ENCODE results near the gene MXRA5.
"Not testable (repeated sequence)": the region's sequence is repeated elsewhere in the genome, so short reads cannot be mapped to it uniquely, and the experiment has no call there.

The MXRA5 gene

GRCh38 chrX:3351276-3351675 is 4.8 kb upstream of the MXRA5 start:
- no peaks in the 10 kb centered on the region for H3K36me3 Mint-ChIP-seq
- no peak overlapping the region for H3K27ac Mint-ChIP-seq
- peaks cover 10% of the 10 kb centered on the region for H3K9me3 Mint-ChIP-seq
- no peak overlapping the region for H3K4me3 Mint-ChIP-seq
- no peaks in the 10 kb centered on the region for H3K27me3 Mint-ChIP-seq
- no peaks in the 10 kb centered on the region for H3K4me1 Mint-ChIP-seq
- no peak for ATAC-seq

- H3K27ac Mint-ChIP-seq, result no peak overlapping the region
- H3K4me1 Mint-ChIP-seq, result no peaks in the 10 kb centered on the region
- no peaks in the 10 kb centered on the region for H3K36me3 Mint-ChIP-seq
- no peak for ATAC-seq
- no peak overlapping the region for H3K4me3 Mint-ChIP-seq
- H3K9me3 Mint-ChIP-seq, result peaks cover 7% of the 10 kb centered on the region
- H3K27me3 Mint-ChIP-seq, result peaks cover 13% of the 10 kb centered on the region
Observed at GRCh38 chrX:3348191-3348590, 1.7 kb upstream of the MXRA5 start.

DNA sequence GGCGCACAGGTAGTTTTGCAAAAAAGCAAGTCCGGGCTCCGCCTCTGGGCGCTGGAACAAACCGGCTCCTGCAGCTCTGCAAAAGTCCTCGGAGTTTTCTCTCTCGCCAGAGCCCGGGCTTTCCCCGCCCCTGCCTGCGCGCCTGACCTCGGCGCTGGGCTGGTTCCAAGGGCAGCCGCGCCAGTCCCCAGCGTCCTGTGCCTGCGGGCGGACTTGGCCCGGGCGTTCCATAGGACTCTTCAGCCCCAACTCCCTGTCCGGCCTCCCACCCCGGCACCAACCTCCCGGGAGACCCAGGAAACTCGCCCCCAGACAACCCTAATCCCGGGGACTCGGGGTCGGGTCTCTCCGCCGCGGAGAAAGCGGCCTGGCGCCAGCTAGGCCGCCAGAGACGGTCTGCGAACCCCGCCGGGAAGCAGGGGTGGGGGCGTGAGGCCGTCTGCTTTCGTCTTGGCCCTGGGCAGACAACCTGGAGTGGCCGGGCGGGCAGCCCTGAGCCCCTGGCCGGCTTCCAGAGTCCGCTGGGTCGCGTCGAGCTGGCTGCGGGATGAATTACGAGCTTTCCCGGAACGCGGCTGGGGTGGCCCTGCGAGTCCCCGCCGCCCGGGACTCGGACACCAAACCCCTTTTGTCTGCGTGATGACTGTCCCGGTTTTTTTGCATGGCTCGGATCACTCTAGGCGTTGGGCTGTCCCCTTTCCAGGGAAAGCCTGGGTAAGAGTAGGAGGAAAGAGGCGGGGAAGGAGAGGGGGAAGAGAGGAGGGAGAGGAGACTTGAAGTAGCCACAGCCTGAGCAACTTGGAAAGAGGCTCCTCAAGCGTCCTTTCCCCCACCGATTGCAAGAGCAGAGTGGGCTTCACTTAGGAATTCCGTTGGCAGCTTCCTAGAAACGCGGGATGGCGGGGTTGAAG is 916 bp downstream of the MXRA5 start:
- no peak for ATAC-seq
- Mint-ChIP-seq H3K4me1 (no peaks in the 10 kb centered on the region), H3K27me3 (peaks cover 13% of the 10 kb centered on the region), H3K4me3 (no peak overlapping the region), H3K27ac (no peak overlapping the region), H3K9me3 (peaks cover 7% of the 10 kb centered on the region), H3K36me3 (no peaks in the 10 kb centered on the region)

GRCh38 chrX:3343569-3343968 is 2.9 kb downstream of the MXRA5 start:
- not testable (repeated sequence) for H3K27ac Mint-ChIP-seq, H3K4me3 Mint-ChIP-seq, ATAC-seq, H3K4me1 Mint-ChIP-seq, H3K36me3 Mint-ChIP-seq, H3K9me3 Mint-ChIP-seq
- H3K27me3 Mint-ChIP-seq, result peaks cover 13% of the 10 kb centered on the region

DNA sequence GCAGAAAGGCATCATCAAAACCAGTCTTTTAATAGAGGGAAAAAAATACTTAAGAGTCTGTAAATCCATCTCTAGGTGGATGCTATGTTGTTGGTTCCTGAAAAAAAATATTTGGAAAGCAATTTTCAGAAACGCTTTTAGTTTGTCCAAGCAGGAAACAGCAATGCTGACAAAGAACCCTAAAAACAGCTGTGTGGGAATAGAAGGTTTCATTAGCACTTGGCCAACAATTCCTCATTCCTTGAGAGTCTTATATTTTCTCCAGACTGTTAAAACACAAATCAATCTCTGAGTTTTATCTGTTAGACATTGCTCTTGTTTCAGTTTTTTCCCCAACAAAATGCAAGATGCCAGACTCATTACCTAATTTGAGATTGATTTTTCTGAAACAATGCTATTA is 6.4 kb downstream of the MXRA5 start:
- Mint-ChIP-seq H3K27ac (no peak overlapping the region), H3K9me3 (no peaks in the 10 kb centered on the region), H3K4me1 (no peaks in the 10 kb centered on the region), H3K36me3 (no peaks in the 10 kb centered on the region), H3K4me3 (no peak overlapping the region), H3K27me3 (peaks cover 13% of the 10 kb centered on the region)
- no peak for ATAC-seq

- Mint-ChIP-seq H3K27ac (no peak overlapping the region), H3K27me3 (no peaks in the 10 kb centered on the region), H3K4me1 (no peaks in the 10 kb centered on the region), H3K4me3 (no peak overlapping the region), H3K36me3 (no peaks in the 10 kb centered on the region), H3K9me3 (no peaks in the 10 kb centered on the region)
- no peak for ATAC-seq
Observed at GRCh38 chrX:3326681-3327080, 19.8 kb downstream of the MXRA5 start.

DNA sequence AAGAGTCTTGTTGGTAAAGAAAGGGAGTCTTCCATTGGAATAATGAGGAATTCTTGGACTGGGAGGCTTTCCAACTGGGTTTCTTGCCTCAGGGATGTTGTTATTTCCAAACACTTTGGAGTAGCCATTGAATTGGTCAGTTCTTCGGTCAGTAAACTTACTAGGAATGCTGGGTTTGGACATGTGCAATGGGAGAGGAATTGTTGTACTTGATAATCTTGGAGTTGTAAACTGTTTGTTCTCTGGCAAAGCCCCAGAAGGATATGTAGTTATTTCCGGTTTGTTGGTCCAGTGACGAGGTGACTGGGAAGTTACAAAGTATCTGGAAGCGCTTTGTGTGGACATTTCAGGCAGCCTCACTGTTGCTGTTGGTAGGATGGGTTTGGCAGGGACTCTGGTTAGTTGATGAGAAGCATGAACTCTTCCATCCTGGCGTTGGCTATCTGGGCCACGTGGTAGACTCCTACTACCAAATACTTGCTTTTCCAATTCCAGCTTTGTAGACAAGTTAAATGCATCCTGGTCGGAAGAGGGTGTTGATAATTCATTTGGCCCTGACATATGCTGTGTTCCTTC is 25.9 kb downstream of the MXRA5 start:
- Mint-ChIP-seq H3K27me3 (no peaks in the 10 kb centered on the region), H3K36me3 (no peaks in the 10 kb centered on the region), H3K9me3 (no peaks in the 10 kb centered on the region), H3K4me1 (no peaks in the 10 kb centered on the region), H3K27ac (no peak overlapping the region), H3K4me3 (no peak overlapping the region)
- no peak for ATAC-seq

DNA sequence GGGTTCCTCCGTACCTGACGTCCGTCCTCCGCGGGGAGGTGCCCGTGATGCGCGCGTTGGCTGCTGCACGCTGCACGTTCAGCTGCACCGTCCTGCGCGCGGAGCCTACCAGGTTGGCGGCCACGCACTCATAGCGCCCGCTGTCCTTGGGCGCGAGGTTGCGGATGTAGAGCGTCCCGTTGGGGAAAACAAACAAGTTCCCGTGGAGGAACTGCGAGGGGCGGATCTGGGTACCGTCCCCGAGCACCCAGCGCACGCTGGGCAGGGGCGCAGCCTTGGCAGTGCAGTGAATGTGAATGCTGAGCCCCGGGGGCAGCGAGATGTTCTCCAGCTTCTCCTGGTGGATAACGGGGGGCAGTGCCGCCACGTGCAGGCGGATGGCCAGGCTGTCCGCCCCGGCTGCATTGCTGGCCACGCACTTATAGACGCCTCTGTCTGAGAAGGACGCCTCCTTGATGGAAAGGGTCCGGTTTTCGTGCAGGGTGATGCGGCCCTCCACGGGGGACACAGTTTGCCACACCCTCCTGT is 29.2 kb downstream of the MXRA5 start:
- Mint-ChIP-seq H3K9me3 (peaks cover 3% of the 10 kb centered on the region), H3K36me3 (no peaks in the 10 kb centered on the region), H3K27me3 (no peaks in the 10 kb centered on the region), H3K4me3 (no peak overlapping the region), H3K27ac (no peak overlapping the region), H3K4me1 (no peaks in the 10 kb centered on the region)
- ATAC-seq, result no peak

- peaks cover 4% of the 10 kb centered on the region for H3K9me3 Mint-ChIP-seq
- no peak for ATAC-seq
- no peaks in the 10 kb centered on the region for H3K27me3 Mint-ChIP-seq
- H3K27ac Mint-ChIP-seq, result no peak overlapping the region
- no peaks in the 10 kb centered on the region for H3K4me1 Mint-ChIP-seq
- H3K36me3 Mint-ChIP-seq, result no peaks in the 10 kb centered on the region
- no peak overlapping the region for H3K4me3 Mint-ChIP-seq
Observed at GRCh38 chrX:3312109-3312508, 34.3 kb downstream of the MXRA5 start.

GRCh38 chrX:3307881-3308280 is 38.6 kb downstream of the MXRA5 start:
- ATAC-seq, result no peak
- Mint-ChIP-seq H3K36me3 (no peaks in the 10 kb centered on the region), H3K27ac (no peak overlapping the region), H3K9me3 (peaks cover 3% of the 10 kb centered on the region), H3K27me3 (no peaks in the 10 kb centered on the region), H3K4me3 (no peak overlapping the region), H3K4me1 (no peaks in the 10 kb centered on the region)

GRCh38 chrX:3299636-3300035 is 46.8 kb downstream of the MXRA5 start:
- Mint-ChIP-seq H3K4me1 (no peaks in the 10 kb centered on the region), H3K27me3 (no peaks in the 10 kb centered on the region), H3K27ac (no peak overlapping the region), H3K36me3 (no peaks in the 10 kb centered on the region), H3K4me3 (no peak overlapping the region), H3K9me3 (no peaks in the 10 kb centered on the region)
- ATAC-seq, result no peak

GRCh38 chrX:3295731-3296130 is 50.7 kb downstream of the MXRA5 start:
- no peaks in the 10 kb centered on the region for H3K4me1 Mint-ChIP-seq

DNA sequence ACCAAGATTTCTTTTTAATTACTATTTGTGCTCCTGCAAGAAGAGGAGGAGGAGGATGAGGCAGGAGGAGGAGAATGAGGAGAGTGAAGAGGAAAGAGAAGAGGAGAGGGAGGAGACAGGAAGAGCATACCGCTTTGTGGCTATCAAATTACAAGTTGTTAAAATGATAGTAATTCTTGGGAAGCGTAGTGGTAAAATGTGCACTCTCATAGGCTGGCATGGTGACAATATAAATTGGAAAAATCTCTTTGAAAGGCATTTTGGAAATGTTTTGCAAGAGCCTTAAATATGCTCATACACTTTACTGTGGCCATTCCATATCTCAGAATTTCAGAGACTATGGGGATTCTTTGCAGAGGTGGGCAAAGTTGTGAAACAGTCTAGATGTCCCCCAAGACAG is 53.2 kb downstream of the MXRA5 start:
- H3K4me3 Mint-ChIP-seq, result no peak overlapping the region
- H3K27me3 Mint-ChIP-seq, result no peaks in the 10 kb centered on the region
- no peak for ATAC-seq
- no peaks in the 10 kb centered on the region for H3K36me3 Mint-ChIP-seq
- H3K9me3 Mint-ChIP-seq, result peaks cover 4% of the 10 kb centered on the region
- H3K4me1 Mint-ChIP-seq, result no peaks in the 10 kb centered on the region
- no peak overlapping the region for H3K27ac Mint-ChIP-seq

More at GRCh38 chrX:3295731-3296130, 50.7 kb downstream of the MXRA5 start:
- ATAC-seq, result no peak
- Mint-ChIP-seq H3K36me3 (no peaks in the 10 kb centered on the region), H3K9me3 (peaks cover 4% of the 10 kb centered on the region), H3K4me3 (no peak overlapping the region), H3K27me3 (no peaks in the 10 kb centered on the region), H3K27ac (no peak overlapping the region)

DNA sequence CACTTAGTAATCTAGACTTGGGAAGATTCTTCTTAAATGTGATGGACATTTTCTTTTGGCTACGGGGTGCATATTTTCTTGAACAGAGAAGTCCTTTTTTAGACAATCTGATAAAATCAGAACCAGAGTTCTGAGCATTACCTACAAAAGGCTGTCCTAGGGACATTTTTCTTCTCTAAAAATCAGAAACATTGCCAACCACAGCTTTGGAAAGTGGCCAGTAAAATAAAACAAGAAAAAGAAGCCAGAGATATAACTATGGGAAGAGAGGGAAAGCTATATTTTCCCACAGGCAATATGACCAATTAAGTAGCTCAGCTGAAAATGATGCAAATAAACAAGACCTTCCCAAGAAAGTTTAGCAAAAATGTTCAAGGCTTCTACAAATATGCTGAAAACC is 55.9 kb downstream of the MXRA5 start:
- no peaks in the 10 kb centered on the region for H3K36me3 Mint-ChIP-seq
- no peaks in the 10 kb centered on the region for H3K27me3 Mint-ChIP-seq
- no peak for ATAC-seq
- no peaks in the 10 kb centered on the region for H3K4me1 Mint-ChIP-seq
- H3K27ac Mint-ChIP-seq, result no peak overlapping the region
- H3K9me3 Mint-ChIP-seq, result peaks cover 4% of the 10 kb centered on the region
- H3K4me3 Mint-ChIP-seq, result no peak overlapping the region

- Mint-ChIP-seq H3K4me1 (no peaks in the 10 kb centered on the region), H3K36me3 (no peaks in the 10 kb centered on the region), H3K27me3 (no peaks in the 10 kb centered on the region), H3K9me3 (no peaks in the 10 kb centered on the region), H3K27ac (no peak overlapping the region), H3K4me3 (no peak overlapping the region)
- no peak for ATAC-seq
Observed at GRCh38 chrX:3286196-3286945, 60.1 kb downstream of the MXRA5 start.

All from stimulated activated memory B cell treated with anti-CD40 and anti-IgM and Interleukin-4, amounts not matched to agents 10 μg/mL and 1 μg/mL and 100 μg/mL, for 72 hours (primary cell).